Activated effector memory CD4-positive, alpha-beta T cell treated with Interleukin-2 at 50 U/mL for 16 hours (primary cell): Measurements from ENCODE around the gene ADARB1.
A peak's percentile ranks its signal among the peaks of the same experiment; 100 is the strongest.
"Not testable (repeated sequence)": the region's sequence is repeated elsewhere in the genome, so short reads cannot be mapped to it uniquely, and the experiment has no call there.

ENCODE experiments used
- DNase-seq: peaks from one replicate; pipeline ENCODE4 v3.0.0-alpha.2; 2020

Gene ADARB1

GRCh38 chr21:45122030-45122429 lies 47.6 kb downstream of the ADARB1 start:
- DNase-seq, result no peak

DNA sequence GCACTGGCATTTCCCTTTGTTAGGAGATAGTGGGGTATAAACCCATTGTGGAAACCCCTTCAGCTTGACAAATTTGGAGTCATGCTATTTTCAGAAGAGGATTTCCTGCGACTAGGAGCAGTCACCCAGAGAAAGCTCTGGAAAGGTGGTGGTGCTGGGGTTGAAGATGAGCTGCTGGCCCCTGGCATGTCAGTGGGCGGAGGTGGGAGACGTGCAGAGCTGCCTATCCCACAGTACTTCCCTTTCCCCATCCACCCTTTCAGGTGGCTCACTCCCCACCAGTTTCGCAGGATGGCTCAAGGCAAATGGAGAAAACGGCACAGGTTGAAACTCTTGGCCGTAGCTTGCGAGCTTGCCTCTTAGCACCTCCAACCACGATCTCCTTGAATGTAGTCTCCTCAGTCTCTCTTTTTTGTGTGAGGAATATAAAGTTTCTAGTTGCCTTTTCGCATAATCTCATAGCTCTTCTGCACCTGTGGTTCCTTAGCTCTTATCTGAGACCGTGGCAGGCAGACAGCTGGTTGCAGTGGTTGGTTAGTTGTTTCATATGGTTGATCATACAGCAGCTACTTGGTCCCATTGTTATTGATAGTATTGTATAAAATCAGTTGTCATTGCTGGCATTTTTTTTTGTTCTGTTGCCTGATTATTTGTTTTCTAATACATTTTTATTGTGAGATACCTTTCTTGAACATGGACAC lies 48.2 kb downstream of the ADARB1 start:
- no peak for DNase-seq

DNA sequence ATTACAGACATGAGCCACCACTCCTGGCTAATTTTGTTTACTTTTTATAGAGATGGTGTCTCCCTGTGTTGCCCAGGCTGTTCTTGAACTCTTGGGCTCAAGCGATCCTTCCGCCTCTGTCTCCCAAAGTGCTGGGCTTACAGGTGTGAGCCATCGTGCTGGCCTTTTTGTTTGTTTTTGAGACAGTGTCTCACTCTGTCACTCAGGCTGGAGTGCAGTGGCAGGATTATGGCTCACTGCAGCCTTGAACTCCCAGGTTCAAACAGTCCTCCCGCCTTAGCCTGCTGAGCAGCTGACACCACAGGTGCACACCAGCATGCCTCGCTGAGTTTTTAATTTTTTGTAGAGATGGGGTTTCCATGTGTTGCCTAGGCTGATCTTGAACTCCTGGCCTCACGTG lies 49.1 kb downstream of the ADARB1 start:
- DNase-seq, result no peak

- DNase-seq, result no peak
Observed at GRCh38 chr21:45124596-45124995, 50.2 kb downstream of the ADARB1 start.

DNA sequence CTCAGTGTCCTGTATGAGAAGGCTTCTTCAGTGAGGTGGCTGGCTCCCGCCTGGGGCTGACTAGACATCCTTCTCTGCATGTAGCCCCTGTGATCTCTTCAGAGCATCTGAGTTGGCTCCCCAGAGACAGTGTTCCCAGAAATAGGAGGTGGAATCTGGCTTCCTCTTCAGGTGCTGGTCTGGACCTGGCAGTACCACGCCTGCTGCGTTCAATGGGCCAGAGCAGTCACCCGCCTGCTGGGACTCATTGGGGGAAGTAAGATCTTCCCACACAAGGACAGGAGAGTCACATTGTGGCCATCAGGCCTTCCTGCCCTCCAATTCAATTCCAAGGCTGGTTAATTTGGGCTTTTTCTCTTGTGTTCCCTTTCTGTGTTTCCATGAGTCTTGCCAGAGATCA lies 51.0 kb downstream of the ADARB1 start:
- no peak for DNase-seq

DNA sequence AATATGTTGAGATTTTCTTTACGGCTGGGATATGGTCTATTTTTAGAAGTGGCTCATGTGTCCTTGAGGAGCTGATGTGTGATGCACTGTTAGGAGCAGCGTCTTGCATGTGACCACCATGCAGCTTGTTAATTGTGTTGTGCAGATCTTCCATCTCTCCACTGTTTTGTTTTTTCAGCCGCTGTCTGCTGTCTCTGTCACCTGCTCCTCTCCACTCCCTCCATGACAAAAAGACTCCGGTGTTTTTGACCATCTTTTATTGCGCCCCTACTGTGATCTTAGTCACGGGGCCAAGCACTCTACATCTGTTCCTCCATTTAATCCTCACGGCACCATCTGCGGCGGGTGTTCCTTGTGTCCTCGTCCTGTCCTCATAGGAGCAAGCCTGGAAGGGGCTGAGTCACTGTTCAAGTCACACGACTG lies 51.8 kb downstream of the ADARB1 start:
- no peak for DNase-seq

- DNase-seq, result no peak
Observed at GRCh38 chr21:45126983-45127382, 52.6 kb downstream of the ADARB1 start.

GRCh38 chr21:45127937-45128336 lies 53.6 kb downstream of the ADARB1 start:
- DNase-seq, result no peak

DNA sequence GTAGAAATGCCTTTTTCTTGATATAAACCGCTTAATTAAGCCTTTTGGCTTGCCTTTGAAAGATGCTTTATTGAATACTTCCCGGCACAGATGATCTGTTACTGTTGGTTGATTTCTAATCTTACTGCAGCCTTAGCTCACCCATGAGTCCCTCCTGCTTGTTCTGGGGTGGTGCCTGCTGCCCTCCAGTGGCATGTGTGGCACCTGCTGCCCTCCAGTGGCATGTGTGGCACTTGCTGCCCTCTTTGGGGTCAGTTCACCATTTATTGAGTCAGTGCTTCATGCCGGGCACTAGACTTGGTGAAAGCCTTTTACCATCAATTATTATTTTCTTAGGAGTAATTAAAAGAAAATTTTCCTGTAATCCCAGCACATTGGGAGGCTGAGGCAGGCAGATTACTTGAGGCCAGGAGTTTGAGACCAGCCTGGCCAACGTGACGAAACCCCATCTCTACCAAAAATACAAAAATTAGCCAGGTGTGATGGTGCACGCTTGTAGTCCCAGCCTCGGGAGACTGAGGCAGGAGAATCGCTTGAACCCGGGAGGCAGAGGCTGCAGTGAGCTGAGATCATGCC lies 54.3 kb downstream of the ADARB1 start:
- DNase-seq, result peak; percentile 67

- no peak for DNase-seq
Observed at GRCh38 chr21:45129189-45129923, 55.0 kb downstream of the ADARB1 start.

DNA sequence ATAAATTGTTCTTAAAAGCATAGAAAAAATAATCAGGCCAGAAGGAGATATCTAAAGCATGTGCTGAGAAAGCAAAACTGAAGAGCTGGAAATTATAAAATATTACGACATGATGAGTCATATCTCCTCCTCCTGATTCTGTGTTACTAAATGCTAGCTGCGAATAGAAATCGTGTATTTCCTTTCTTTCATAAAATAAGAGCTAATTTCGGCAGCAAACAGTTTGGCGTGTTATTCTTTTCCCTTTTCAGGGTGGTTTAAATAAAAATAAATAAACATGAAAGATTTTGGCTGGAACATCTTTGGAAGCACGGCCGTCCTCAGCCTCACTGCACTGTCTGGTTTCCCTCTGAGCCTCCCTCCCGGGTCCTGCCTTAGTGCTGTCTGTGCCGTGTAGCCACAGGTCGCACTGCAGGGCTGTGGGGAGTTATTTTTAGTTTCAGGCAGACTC lies 56.0 kb downstream of the ADARB1 start:
- no peak for DNase-seq

- DNase-seq, result no peak
Observed at GRCh38 chr21:45131537-45131999, 57.2 kb downstream of the ADARB1 start.

- DNase-seq, result no peak
Observed at GRCh38 chr21:45132841-45133573, 58.6 kb downstream of the ADARB1 start.

- not testable (repeated sequence) for DNase-seq
Observed at GRCh38 chr21:45133574-45134278, 59.3 kb downstream of the ADARB1 start.

DNA sequence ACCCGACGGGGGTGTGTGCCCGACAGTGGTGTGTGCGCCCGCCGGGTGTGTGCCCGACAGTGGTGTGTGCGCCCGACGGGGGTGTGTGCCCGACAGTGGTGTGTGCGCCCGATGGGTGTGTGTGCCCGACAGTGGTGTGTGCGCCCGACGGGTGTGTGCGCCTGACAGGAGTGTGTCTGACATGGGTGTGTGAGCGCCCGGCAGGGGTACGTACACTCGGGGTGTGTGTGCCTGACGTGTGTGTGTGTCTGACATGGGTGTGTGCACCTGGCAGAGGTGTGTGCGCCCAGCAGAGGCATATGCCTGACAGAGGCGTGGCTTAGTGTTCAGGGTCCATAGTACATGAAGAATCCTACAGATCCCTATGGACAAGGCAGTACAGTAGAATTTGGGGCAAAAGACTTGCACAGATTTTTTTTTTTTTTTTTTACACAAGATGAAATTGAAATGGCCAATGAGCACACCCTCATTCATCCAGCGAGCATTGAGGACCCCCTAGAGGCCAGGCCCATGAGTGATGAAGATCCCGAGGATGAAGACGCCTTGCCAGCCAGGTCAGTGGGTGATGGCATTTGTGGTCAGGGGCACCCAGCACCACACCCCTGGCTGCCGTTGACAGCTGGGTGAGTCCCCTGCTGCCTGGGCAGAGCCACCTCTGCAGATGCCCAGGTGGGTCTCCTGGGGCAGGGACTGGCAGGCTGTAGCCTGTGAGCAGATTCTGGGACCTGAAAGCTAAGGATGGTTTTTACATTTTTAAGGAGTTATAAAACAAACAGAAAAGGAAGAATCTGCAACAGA lies 60.1 kb downstream of the ADARB1 start:
- DNase-seq, result no peak

DNA sequence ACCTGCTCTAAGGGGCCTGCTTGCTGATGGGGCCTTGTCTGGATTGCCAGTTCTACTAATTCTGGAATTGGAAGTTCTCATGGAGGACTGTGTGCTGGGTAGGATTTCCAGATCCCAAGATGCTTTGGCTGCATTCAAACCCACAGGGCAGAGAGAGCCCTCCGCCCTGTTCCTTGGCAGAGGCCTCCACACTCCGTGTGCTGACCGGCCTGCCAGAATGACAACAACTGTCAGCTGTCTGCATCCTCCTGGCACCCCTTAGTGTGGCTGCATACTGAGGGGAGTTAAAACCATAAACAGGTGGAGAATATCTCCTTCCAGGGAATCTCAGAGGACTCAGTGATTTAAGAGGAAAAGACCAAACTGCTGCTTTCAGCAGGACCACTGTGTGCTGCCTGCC lies 60.7 kb downstream of the ADARB1 start:
- no peak for DNase-seq

- no peak for DNase-seq
Observed at GRCh38 chr21:45135868-45136267, 61.5 kb downstream of the ADARB1 start.

DNA sequence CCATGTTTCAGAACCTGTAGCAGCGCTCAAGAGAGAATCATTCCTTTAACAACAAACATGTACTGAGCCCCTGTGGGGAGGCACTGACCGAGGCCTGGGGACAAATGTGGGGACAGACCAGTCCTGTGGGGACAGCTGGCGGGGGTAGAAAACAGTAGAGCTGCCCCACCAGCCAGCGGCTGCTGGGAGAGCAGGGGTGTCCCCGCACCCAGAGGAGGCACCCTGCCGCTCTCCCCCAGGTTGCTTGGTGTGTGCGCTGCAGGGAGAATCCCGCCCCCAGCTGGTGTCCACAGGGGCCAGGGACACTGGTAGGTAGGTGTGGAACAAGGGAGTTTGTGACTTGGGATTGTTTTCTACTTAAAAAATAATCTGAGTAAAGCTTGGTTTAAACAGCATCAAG lies 62.1 kb downstream of the ADARB1 start:
- DNase-seq, result no peak

DNA sequence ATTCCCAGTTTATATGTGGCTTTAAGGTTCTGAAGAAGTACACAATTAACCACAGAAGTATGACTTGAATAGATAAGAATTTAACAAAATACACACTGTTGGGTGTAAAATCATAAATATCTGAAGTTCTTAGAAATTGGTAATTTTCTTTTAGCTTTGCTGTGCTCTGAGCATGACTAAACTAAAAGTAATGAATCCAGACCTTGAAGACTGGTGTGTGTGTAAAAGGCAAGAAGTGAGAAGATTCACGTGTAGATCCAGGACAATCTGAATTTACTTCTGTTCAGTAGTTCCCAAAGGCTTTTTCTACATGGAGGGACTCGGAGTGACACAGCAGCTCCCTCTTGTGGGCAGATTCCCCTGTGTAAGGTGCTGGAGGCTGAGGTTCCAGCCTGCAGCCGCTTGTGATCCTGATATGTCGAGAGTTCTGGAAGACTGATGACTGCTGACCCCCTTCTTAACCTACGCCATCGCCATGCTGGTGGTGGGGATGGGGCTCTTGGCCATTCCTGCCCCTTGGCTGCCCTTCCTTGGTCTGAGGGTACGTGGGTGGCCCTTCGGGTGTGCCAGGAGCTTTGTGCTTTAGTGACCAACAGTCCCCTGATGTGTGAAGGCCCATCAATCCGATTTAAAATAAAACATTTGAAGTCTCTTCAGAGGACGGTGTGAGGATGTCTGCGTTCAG lies 62.7 kb downstream of the ADARB1 start:
- peak; percentile 37 for DNase-seq

GRCh38 chr21:45137612-45137937 lies 63.2 kb downstream of the ADARB1 start:
- no peak for DNase-seq
